SKM-1 treated with dmso at 0.1 percent for 144 hours (cell line): ENCODE results near the gene AHCYL2.
"Not testable (repeated sequence)": the region's sequence is repeated elsewhere in the genome, so short reads cannot be mapped to it uniquely, and the experiment has no call there.

Experiments
- DNase-seq: peaks from one replicate; lab custom pipeline; 2025; ENCODE audit not compliant: unreplicated experiment; lab: John Stamatoyannopoulos, UW

The AHCYL2 gene

DNA sequence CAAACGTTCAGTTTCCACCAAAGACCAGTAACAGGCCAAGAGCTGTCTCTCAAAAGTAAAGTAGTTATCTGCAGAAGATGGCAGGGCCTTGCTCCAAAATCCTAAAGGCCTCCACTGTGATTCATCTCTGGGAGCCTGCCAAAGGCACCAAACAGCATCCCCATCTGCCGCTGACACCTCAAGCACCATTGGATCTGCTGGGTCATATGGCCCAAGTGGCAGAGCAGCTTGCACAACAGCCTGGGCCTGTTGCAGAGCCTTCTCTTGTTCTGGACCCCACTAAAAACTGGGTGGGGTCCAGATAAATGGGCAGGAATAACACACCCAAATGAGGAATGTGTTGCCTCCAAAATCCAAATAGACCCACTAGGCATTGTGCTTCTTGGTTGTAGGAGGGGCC, 222.1 kb downstream of the AHCYL2 start:
- not testable (repeated sequence) for DNase-seq

- DNase-seq: not testable (repeated sequence)
These were observed 222.6 kb downstream of the AHCYL2 start for GRCh38 chr7:129447445-129447844.

DNA sequence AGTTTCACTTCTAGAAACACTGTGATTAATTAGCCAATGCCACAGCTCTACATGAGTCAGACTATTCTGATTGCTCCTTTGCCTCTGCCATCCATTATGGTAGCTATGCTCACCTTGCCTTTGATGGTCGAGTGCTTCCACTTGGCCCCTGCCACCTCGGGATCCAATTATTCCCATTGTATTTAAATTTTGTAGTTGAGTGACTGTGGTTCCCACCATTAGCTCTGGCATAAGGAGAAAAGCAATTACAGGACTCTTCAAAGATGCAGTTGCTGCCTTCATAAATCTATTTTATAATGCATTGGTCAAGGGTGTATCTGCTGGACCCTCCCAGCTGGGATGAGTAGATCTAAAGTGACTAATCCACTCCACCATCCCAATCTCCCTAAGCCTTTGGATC, 223.8 kb downstream of the AHCYL2 start:
- DNase-seq: not testable (repeated sequence)

DNA sequence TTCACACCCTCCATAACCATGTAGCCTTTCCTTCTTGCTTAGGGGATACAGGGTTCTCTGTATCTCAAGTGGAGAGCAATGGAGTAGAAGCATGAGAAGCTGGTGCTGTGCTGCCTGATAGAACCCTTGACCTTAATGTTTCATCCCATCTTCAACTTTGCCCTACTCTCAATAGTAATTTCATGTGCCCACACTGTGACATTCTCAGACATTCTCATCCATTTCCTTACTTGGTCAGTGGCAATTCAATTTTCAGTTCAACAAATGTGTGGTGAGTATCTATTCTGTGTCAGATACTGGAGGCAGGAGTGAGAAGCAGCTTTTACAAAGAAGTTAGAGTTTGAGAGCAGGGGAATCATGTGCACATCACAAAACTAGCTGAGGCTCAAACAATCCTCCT, 225.5 kb downstream of the AHCYL2 start:
- no peak for DNase-seq

DNA sequence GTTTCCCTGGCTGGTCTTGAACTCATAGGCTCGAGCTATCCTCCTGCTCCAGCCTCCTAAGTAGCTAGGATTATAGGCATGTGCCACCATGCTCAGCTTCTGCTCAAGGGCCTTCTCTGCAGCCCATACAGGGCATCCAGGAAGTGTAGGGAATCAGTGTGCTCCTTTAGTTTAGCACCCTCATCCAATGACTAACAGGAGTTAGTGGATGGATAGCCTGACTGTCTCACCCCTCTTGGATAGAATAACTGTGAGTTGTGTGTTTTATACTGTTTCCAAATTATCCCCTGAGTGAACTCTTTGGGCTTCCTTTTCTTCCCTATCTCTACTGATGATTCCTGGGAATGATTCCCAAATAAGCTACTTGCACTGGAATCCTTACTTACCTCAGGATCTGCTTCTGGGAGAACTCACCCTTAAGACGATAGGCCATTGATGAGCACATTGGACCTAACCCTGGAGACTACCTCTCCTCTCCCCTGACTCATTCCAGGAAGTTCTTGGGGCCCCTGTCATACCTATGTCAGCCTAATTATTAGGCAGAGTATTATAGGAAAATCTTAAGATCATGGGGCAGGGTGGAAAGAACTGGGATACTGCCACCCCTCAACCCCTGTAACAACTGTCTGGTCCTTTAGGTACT, 227.9 kb downstream of the AHCYL2 start:
- no peak for DNase-seq

DNA sequence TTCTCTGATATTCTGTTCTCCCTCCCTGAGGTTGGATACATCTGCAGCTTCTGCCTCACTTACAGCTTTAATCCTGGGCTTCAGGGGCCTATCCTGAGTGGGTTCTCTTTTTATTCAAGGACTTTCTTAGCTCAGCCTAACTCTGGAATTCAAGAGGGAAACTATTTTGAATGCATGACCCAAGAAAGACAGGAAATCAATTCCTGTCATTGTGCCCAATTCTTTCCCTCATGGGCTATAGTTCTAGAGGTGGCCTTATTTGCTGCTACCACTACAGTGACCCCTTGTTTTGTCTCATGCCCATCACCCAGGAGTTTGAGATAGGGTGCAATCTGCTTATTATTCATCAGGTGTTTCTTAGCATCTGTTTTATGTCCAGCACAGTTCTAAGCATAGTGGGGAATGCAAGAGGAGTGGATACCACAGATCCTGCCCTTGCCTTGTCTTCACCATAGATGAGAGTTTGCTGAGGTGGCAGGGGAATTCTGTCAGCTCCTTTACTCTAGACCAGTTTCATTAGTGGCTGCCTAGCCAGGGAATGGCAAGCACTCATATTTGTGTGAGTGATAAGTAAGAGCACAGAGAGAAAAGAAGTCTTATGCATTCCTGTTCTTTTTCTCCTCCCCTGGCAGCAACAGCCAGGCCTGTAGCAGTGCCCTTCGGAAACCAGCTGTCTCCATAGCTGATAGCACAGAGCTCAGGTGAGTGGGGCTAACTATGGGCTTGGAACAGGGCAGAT, 228.8 kb downstream of the AHCYL2 start:
- DNase-seq: no peak

GRCh38 chr7:129454249-129454551, 229.4 kb downstream of the AHCYL2 start:
- no peak for DNase-seq

GRCh38 chr7:129456421-129456820, 231.6 kb downstream of the AHCYL2 start:
- no peak for DNase-seq

DNA sequence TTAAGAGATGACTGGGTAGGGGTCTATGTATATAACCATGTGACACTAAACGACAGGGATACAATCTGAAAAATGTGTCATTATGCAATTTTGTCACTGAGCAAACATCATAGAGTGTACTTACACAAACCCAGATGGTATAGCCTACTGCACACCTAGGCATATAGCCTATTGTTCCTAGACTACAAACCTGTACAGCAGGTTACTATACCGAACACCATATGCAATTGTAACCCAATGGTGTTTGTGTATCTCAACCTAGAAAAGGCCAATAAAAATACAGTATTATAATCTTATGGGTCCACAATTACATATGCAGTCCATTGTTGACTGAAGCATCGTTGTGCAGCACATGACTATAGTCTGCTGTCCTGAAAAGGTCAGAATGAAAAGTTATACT, 232.3 kb downstream of the AHCYL2 start:
- DNase-seq: no peak

DNA sequence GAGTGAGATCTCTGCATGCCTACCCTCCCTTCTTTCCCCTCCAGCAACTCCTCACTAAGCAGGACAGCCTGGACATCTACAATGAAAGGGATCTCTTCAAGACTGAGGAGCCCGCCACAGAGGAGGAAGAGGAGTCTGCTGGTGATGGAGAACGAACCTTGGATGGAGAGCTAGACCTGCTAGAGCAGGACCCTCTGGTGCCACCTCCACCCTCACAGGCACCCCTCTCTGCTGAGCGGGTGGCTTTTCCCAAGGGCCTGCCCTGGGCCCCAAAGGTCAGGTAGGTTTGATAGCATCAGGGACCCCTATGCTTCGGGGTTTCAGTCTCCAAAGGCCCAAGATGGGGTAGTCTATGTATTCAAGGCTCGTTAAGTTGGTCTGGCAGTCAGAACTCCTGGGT, 233.3 kb downstream of the AHCYL2 start:
- no peak for DNase-seq

DNA sequence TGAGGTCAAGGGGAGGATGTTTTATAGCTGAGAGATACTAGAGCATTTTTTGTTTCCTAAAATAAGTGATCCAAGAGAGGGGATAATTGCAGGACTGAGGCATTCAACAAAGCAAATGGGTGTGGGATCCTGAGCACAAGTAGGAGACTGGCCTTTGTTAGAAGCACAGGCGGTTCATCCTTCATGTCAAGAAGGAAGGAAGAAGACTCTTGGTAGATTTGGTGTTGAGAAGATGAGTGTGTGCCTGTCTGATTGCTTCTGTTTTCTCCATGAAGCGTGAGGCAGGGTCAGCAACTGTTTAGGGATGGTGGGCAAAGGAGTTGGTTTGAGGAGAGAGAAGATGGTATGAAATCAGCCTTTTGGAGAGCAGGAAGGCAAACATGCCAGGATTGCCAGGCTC, 237.0 kb downstream of the AHCYL2 start:
- no peak for DNase-seq

DNA sequence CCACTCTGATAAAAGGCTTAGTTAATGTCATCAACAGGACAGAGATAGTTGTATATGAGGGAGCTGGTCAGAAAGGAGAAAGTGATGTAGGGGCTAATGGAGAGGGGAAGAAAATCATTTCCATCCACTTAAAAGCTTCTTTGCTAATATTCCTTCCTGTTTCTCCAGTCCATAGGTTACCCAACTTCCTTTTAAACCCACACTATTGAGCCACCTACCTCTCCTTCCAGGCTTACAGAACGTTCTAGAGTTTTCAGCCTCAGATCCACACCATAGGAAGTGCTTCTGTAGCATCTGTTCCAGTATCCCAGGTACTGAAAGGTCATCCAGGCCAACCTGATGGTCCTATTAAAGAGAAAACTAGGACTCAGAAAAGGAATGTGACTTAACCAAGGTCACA, 237.6 kb downstream of the AHCYL2 start:
- peak; percentile 85 for DNase-seq

GRCh38 chr7:129464194-129464593, 239.4 kb downstream of the AHCYL2 start:
- no peak for DNase-seq

GRCh38 chr7:129465080-129465479, 240.2 kb downstream of the AHCYL2 start:
- DNase-seq: no peak

- no peak for DNase-seq
These were observed 242.0 kb downstream of the AHCYL2 start for GRCh38 chr7:129466796-129467195.

GRCh38 chr7:129468087-129468486, 243.3 kb downstream of the AHCYL2 start:
- DNase-seq: no peak

GRCh38 chr7:129468547-129468946, 243.7 kb downstream of the AHCYL2 start:
- DNase-seq: no peak

DNA sequence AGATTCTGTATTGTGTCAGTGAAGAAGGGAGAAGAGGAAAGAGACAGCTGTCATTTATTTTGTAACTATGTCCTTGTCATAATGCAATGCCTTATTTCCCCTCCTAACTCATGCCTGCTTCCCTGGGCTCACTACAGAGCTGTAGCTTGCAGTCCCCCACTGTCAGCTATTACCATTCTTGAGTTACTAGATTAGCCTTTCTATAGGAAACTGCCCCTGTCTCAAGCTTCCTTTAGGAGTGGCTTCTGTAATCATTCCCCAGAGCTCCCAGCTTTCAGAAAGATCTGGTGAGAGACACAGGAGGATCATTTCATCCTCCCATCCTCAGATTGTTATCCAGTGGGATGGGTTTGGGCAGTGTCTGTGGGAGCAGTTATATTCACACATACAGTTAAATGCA, 245.1 kb downstream of the AHCYL2 start:
- DNase-seq: no peak

GRCh38 chr7:129470411-129470810, 245.6 kb downstream of the AHCYL2 start:
- no peak for DNase-seq

- no peak for DNase-seq
These were observed 246.6 kb downstream of the AHCYL2 start for GRCh38 chr7:129471402-129471827.

DNA sequence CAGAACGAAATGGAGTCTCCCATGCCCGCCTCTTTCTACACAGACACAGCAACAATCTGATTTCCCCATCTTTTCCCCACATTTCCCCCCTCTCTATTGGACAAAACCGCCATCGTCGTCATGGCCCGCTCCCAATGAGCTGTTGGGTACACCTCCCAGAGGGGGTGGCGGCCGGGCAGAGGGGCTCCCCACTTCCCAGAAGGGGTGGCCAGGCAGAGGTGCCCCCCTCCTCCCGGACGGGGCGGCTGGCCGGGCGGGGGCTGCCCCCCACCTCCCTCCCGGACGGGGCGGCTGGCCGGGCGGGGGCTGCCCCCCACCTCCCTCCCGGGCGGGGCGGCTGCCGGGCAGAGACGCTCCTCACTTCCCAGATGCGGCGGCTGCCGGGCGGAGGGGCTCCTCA, 251.1 kb downstream of the AHCYL2 start:
- not testable (repeated sequence) for DNase-seq

DNA sequence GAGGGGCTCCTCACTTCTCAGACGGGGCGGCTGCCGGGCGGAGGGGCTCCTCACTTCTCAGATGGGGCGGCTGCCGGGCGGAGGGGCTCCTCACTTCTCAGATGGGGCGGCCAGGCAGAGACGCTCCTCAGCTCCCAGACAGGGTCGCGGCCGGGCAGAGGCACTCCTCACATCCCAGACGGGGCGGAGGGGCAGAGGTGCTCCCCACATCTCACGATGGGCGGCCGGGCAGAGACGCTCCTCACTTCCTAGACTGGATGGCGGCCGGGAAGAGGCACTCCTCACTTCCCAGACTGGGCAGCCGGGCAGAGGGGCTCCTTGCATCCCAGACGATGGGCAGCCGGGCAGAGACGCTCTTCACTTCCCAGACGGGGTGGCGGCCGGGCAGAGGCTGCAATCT, 251.6 kb downstream of the AHCYL2 start:
- not testable (repeated sequence) for DNase-seq
